ENCODE data around the gene NUP107. TPM values are rescaled to one million over a fixed set of nuclear protein-coding genes. Genes with fewer than 3 reads are reported as not detected.
A peak's percentile ranks its signal among the peaks of the same experiment; 100 is the strongest.

NUP107 gene
- total RNA-seq, 3 donors from 2014 or later (not counting 1 experiment from before 2014, with no cell fraction given) = 54.9 to 69.2 (median 62.0) TPM

DNA sequence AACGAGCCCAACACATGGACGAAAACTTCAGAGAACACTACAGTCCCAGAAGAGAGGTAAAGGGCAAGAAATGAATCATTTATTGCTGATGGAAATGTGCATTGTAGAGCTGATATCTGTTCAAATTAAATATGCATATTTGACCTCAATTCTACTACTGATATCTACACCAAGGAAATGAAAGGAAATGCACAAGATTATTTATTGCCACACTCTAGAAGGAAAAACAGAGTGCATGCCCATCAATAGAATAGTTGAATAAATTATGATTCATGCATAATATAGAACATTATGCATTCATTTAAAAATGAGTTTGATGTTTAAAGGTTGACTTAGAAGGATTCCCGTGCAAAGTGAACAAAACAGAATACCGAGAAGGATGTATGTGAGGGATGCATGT lies 15.6 kb upstream of the NUP107 start:
- no peaks in the 10 kb centered on the region for H3K9me3 Mint-ChIP-seq

DNA sequence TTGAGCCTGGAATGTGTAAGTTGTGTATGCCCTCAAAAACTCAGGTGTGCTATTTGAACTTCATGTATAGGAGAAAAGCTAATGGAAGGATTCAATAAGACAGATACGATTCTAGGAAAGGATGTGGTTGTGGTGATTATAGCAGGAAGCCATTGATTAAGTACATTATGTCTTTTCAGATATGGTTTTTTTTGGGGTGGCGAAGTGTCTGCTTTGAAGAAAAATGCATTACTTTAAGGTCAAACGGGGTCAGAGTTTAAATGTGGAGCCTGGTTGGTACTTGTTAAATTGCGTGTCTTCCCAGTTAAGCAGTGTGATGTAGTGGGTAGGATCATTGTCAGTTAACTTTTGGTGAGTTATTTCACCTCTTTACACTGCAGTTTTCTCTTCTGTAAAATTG lies 13.0 kb upstream of the NUP107 start:
- ATAC-seq (peak in 2 of 3 donors; percentile 22 to 30), DNase-seq (peak in 1 of 2 donors; percentile 60)
- Histone ChIP-seq H3K27ac (ENCODE audit: low read length) (peak overlapping the region; percentile 56), H3K27me3 (ENCODE audit: control insufficient read depth, insufficient read depth, low read length) (no peaks in the 10 kb centered on the region), H3K36me3 (ENCODE audit: control insufficient read depth, insufficient read depth, low read length) (no peaks in the 10 kb centered on the region), H3K9me3 (ENCODE audit: control insufficient read depth, insufficient read depth, low read length) (no peaks in the 10 kb centered on the region), H3K4me1 (ENCODE audit: control insufficient read depth, insufficient read depth, low read length) (peaks cover 22% of the 10 kb centered on the region), H3K4me3 (ENCODE audit: low read length) (no peak overlapping the region)
- peak overlapping the region; percentile 81 for H3K4me3 Mint-ChIP-seq
- peaks cover 25 to 31% of the 10 kb centered on the region in 2 donors for H3K4me1 Mint-ChIP-seq
- no peaks in the 10 kb centered on the region for H3K27me3 Mint-ChIP-seq (ENCODE audit: low read depth in 2 of 2)
- H3K9me3 Mint-ChIP-seq = no peaks in the 10 kb centered on the region
- TF ChIP-seq, protein P1, sequence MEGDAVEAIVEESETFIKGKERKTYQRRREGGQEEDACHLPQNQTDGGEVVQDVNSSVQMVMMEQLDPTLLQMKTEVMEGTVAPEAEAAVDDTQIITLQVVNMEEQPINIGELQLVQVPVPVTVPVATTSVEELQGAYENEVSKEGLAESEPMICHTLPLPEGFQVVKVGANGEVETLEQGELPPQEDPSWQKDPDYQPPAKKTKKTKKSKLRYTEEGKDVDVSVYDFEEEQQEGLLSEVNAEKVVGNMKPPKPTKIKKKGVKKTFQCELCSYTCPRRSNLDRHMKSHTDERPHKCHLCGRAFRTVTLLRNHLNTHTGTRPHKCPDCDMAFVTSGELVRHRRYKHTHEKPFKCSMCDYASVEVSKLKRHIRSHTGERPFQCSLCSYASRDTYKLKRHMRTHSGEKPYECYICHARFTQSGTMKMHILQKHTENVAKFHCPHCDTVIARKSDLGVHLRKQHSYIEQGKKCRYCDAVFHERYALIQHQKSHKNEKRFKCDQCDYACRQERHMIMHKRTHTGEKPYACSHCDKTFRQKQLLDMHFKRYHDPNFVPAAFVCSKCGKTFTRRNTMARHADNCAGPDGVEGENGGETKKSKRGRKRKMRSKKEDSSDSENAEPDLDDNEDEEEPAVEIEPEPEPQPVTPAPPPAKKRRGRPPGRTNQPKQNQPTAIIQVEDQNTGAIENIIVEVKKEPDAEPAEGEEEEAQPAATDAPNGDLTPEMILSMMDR (IDR thresholded peaks at IDR 0.05) = no peak
- peak overlapping the region; percentile 82 to 88 for H3K27ac Mint-ChIP-seq
- 27% methylated on average over 4 of the region's 4 CpGs for WGBS (ENCODE audit: insufficient coverage)
- intact Hi-C loops (cut with micrococcal nuclease) = no loop called here
- no peaks in the 10 kb centered on the region for H3K36me3 Mint-ChIP-seq

More for the DNA sequence above, 15.6 kb upstream of the NUP107 start:
- H3K4me3 ChIP-seq (ENCODE audit: low read length) = no peak overlapping the region
- peaks cover 14% of the 10 kb centered on the region for H3K4me1 ChIP-seq (ENCODE audit: control insufficient read depth, insufficient read depth, low read length)
- H3K36me3 Mint-ChIP-seq = no peaks in the 10 kb centered on the region
- no peak overlapping the region for H3K4me3 Mint-ChIP-seq
- H3K27me3 ChIP-seq (ENCODE audit: control insufficient read depth, insufficient read depth, low read length) = no peaks in the 10 kb centered on the region
- H3K36me3 ChIP-seq (ENCODE audit: control insufficient read depth, insufficient read depth, low read length) = peaks cover 7% of the 10 kb centered on the region
- TF ChIP-seq, protein P1 (IDR thresholded peaks at IDR 0.05) = no peak
- no peak for ATAC-seq
- no peak for DNase-seq
- H3K9me3 ChIP-seq (ENCODE audit: control insufficient read depth, insufficient read depth, low read length) = no peaks in the 10 kb centered on the region
- WGBS (ENCODE audit: insufficient coverage) = 87% methylated on average over 4 of the region's 4 CpGs
- peak overlapping the region; percentile 3 to 34 for H3K27ac Mint-ChIP-seq
- intact Hi-C loops (cut with micrococcal nuclease) = no loop called here
- H3K4me1 Mint-ChIP-seq = peaks cover 47 to 49% of the 10 kb centered on the region in 2 donors
- H3K27ac ChIP-seq (ENCODE audit: low read length) = no peak overlapping the region
- no peaks in the 10 kb centered on the region for H3K27me3 Mint-ChIP-seq (ENCODE audit: low read depth in 2 of 2)

DNA sequence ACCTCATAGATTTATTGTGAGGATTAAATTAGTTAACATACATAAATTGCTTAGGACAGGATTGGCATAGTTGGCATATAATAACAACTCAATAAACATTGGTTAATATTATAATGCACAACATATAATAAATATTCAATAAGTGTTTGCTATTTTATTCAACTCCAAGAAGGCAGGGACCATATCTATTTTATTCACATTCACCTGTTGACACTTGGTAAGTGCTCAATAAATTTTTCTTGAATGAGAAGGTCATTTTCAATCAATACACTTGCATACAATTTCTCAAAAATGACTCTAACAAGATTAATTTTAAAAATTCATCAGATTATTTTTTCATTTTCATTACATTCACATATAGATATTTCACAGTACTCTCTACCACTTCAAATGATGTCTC lies 12.4 kb upstream of the NUP107 start:
- Mint-ChIP-seq H3K36me3 (no peaks in the 10 kb centered on the region), H3K4me1 (peaks cover 23 to 30% of the 10 kb centered on the region in 2 donors), H3K9me3 (no peaks in the 10 kb centered on the region), H3K4me3 (peak overlapping the region; percentile 81), H3K27ac (peak overlapping the region; percentile 82 to 88), H3K27me3 (ENCODE audit: low read depth in 2 of 2) (no peaks in the 10 kb centered on the region)
- Histone ChIP-seq H3K27me3 (ENCODE audit: control insufficient read depth, insufficient read depth, low read length) (no peaks in the 10 kb centered on the region), H3K4me3 (ENCODE audit: low read length) (no peak overlapping the region), H3K9me3 (ENCODE audit: control insufficient read depth, insufficient read depth, low read length) (no peaks in the 10 kb centered on the region), H3K27ac (ENCODE audit: low read length) (peak overlapping the region; percentile 56), H3K4me1 (ENCODE audit: control insufficient read depth, insufficient read depth, low read length) (peaks cover 22% of the 10 kb centered on the region), H3K36me3 (ENCODE audit: control insufficient read depth, insufficient read depth, low read length) (no peaks in the 10 kb centered on the region)
- DNase-seq (no peak), ATAC-seq (no peak)
- TF ChIP-seq, protein P1 (IDR thresholded peaks at IDR 0.05) = no peak
- intact Hi-C loops (cut with micrococcal nuclease) = no loop called here
